ENCODE data around the gene HPSE. TPM values are rescaled to one million over a fixed set of nuclear protein-coding genes. Genes with fewer than 3 reads are reported as not detected.

HPSE gene
- polyA plus RNA-seq, 1 experiment = 0.71 TPM

DNA sequence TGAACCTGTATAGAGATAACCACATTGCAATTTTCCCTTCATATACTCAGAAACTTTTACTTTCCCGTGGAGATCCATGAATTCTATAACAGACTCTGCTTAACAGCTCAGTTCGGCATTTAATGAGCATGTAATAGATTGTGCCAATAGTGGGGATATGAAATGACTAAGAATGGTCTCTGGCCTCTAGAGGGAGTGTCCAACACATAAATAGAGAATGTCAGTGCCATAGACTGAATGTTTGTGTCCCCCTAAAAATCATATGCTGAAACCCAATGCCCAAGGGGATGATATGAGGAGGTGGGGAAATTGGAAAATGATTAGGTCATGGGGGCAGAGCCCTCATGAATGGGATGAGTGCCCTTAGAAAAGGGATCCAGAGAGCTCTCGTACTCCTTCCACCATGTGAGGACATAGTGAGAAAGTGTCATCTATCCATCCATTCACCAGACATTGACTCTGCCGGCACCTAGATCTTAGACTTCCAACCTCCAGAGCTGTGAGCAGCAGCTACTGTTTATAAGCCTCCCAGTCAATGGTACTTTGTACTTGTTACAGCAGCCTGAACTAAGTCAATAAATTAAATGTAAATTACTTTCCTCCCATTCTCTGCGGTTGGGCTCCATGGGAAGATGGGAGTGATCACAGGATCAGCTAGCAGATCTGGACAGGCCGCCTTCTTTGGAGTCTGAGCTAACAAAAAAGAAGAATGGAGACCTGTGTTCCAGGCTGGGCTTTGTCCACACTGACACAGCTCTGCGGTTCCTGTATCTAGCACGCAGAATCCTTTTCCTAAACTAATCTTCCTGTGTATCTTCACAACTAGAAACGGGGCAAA is 28.1 kb upstream of the HPSE start:
- CTCF ChIA-PET = interaction anchor here (0.6 to 1.9 kb wide), 20 partner anchors 8 to 283 kb away, joined by 3 to 7 read pairs (median 4); partner anchors contain the start of genes HELQ and MRPS18C
- H3K36me3 ChIP-seq (ENCODE audit: control insufficient read depth, insufficient read depth, low read length) = no peaks in the 10 kb centered on the region
- H3K27me3 ChIP-seq (ENCODE audit: control insufficient read depth, insufficient read depth, low read length) = peaks cover 4% of the 10 kb centered on the region; the same call in 1 of the 2 replicates
- peak; percentile 6 for DNase-seq (ENCODE audit: low read depth)
- H3K4me3 ChIP-seq (ENCODE audit: low read depth, low read length) = no peak overlapping the region
- POLR2A ChIA-PET = no interaction called here
- TF ChIP-seq, protein P1, sequence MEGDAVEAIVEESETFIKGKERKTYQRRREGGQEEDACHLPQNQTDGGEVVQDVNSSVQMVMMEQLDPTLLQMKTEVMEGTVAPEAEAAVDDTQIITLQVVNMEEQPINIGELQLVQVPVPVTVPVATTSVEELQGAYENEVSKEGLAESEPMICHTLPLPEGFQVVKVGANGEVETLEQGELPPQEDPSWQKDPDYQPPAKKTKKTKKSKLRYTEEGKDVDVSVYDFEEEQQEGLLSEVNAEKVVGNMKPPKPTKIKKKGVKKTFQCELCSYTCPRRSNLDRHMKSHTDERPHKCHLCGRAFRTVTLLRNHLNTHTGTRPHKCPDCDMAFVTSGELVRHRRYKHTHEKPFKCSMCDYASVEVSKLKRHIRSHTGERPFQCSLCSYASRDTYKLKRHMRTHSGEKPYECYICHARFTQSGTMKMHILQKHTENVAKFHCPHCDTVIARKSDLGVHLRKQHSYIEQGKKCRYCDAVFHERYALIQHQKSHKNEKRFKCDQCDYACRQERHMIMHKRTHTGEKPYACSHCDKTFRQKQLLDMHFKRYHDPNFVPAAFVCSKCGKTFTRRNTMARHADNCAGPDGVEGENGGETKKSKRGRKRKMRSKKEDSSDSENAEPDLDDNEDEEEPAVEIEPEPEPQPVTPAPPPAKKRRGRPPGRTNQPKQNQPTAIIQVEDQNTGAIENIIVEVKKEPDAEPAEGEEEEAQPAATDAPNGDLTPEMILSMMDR (IDR thresholded peaks at IDR 0.05; ENCODE audit: insufficient read depth, low read depth, low read length) = peak; percentile 62

DNA sequence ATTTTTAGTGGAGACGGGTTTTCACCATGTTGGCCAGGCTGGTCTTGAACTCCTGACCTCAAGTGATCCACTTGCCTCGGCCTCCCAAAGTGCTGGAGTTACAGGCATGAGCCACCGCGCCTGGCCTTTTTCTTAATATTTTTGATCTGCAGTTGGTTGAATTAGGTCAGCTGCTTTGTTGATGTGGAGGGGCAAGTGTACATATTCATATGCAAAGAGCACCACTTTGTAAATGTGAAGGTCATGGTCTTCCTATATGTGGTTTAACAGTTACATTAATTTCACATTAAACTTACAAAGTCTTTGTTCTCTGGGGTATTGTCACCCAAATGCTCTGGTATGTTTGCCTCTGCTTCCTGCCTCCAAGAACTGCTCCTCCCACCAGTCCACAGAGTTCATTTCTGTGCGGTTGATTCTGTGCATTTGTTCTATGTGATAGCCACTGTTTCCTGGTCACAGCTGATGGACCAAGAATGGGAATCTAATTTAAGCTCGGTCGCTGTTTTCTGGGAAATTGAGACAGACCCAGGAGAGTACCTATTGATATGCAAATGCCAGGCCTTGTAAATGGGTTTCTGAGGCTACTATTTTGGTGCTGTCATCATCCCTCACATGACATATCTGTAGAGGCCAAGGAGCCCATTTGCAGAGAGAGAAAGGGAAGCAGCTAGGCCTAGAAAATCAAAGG is 26.9 kb upstream of the HPSE start:
- no peak for DNase-seq (ENCODE audit: low read depth)
- POLR2A ChIA-PET = no interaction called here
- no peaks in the 10 kb centered on the region for H3K36me3 ChIP-seq (ENCODE audit: control insufficient read depth, insufficient read depth, low read length)
- H3K4me3 ChIP-seq (ENCODE audit: low read depth, low read length) = no peak overlapping the region
- CTCF ChIA-PET = interaction anchor here (0.8 to 1.8 kb wide), 14 partner anchors 7 to 284 kb away, joined by 3 to 7 read pairs (median 4); partner anchors contain the start of genes HELQ and MRPS18C
- peaks cover 2% of the 10 kb centered on the region; the same call in 1 of the 2 replicates for H3K27me3 ChIP-seq (ENCODE audit: control insufficient read depth, insufficient read depth, low read length)
- TF ChIP-seq, protein P1 (IDR thresholded peaks at IDR 0.05; ENCODE audit: insufficient read depth, low read depth, low read length) = no peak

DNA sequence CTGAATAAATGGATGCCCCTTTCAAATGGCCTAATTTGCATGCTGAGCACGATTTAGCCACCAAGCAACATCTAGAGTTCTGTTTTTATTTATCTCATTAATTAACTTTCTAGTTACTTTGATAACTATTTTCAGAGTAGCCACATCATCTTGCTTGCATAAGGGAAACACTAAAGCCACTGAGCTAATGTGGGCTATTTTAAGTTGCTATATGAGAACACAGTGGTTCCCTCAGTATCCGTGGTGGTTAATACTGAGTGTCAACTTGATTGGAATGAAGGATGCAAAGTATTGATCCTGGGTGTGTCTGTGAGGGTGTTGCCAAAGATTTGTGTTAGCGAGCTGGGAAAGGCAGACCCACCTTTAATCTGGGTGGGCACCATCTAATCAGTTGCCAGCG is 25.4 kb upstream of the HPSE start:
- no peaks in the 10 kb centered on the region for H3K36me3 ChIP-seq (ENCODE audit: control insufficient read depth, insufficient read depth, low read length)
- DNase-seq (ENCODE audit: low read depth) = no peak
- CTCF ChIA-PET = interaction anchor here (0.6 kb wide), 1 partner anchor 259 kb away, joined by 3 read pairs; no protein-coding TSS in a partner anchor
- TF ChIP-seq, protein P1 (IDR thresholded peaks at IDR 0.05; ENCODE audit: insufficient read depth, low read depth, low read length) = no peak
- H3K27me3 ChIP-seq (ENCODE audit: control insufficient read depth, insufficient read depth, low read length) = no peaks in the 10 kb centered on the region
- no peak overlapping the region for H3K4me3 ChIP-seq (ENCODE audit: low read depth, low read length)
- POLR2A ChIA-PET = no interaction called here

DNA sequence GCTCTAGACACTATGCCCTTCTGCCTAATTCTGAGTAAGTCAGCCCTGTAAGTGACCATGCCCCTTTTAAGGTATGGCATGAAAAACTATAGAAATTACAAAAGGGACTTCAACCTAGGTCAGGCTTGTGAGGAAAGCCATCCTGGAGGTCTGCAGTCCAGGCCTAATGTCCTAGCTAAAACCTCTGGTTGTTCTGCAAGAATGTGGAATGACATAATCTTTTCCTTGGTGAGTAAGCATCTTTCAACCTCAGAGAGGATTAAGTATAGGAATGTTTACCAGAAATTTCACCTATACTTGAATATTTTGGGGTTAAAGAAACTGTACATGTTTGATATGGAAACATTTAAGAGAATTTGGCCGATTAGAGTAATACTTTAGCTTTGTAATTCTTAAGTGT is 23.8 kb upstream of the HPSE start:
- peak; percentile 9 for DNase-seq (ENCODE audit: low read depth)
- ChIA-PET POLR2A (interaction anchor here (0.7 kb wide), 1 partner anchor 12 kb away, joined by 3 read pairs; no protein-coding TSS in a partner anchor), CTCF (interaction anchor here (1.4 kb wide), 1 partner anchor 10 kb away, joined by 3 read pairs; no protein-coding TSS in a partner anchor)
- Histone ChIP-seq H3K27me3 (ENCODE audit: control insufficient read depth, insufficient read depth, low read length) (no peaks in the 10 kb centered on the region), H3K4me3 (ENCODE audit: low read depth, low read length) (no peak overlapping the region), H3K36me3 (ENCODE audit: control insufficient read depth, insufficient read depth, low read length) (no peaks in the 10 kb centered on the region)
- TF ChIP-seq, protein P1 (IDR thresholded peaks at IDR 0.05; ENCODE audit: insufficient read depth, low read depth, low read length) = no peak
